NCI-H82 treated with DMSO at 0.1 percent for 48 hours (cell line): Measurements from ENCODE around the gene SETD1A.
"Not testable (repeated sequence)": the region's sequence is repeated elsewhere in the genome, so short reads cannot be mapped to it uniquely, and the experiment has no call there.

Source experiments
- DNase-seq: peaks from one replicate; lab custom pipeline; 2025; ENCODE audit not compliant: unreplicated experiment; lab: John Stamatoyannopoulos, UW

The SETD1A gene

DNA sequence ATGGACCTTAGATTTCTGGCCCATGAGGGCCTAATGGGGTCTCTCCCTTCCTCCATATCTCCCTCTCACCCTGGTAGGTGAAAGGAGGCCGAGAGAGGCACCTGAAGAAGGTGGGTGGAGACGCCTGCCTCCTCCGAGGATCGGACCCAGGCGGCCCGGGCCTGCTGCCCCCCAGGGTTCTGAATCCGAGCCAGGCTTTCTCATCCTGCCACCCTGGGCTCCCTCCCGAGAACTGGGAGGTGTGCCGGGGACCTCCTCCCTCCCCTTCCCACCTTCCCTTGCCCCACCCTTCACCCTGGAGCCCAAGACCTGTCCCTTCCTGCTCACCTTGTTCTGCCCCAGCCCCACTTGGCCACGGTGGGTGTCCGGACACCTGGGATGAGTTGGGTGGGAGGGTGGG lies 29.2 kb upstream of the SETD1A start:
- no peak for DNase-seq

DNA sequence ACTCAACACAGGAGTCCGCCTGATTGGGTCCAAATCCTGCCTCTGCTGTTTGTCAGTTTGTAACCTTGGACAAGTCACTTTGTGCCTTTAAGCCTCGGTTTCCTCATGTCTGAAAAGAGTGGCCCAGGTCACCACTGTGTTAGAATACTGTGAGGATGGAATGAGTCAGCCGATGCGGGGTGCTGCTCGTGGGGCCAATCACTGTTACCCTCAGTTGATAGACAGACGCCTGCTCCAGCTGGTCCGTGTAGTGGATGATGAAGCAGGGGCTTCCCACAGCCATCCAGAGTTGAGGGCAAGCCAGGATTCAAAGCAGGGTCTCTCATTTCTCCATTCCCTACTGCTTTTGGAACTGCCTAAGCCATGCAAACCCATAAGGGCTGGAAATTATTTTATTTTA lies 28.4 kb upstream of the SETD1A start:
- DNase-seq, result no peak

DNA sequence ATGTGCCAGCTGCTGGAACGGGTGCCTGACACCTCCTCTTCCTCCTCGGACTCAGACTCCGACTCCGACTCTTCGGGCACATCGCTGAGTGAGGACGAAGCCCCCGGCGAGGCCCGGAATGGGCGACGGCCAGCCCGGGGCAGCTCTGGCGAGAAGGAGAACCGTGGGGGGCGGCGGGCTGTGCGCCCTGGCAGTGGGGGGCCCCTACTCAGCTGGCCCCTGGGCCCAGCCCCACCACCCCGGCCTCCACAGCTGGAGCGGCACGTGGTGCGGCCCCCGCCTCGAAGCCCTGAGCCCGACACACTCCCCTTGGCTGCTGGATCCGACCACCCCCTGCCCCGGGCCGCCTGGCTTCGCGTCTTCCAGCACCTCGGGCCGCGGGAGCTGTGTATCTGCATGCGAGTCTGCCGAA lies 27.4 kb upstream of the SETD1A start:
- no peak for DNase-seq

DNA sequence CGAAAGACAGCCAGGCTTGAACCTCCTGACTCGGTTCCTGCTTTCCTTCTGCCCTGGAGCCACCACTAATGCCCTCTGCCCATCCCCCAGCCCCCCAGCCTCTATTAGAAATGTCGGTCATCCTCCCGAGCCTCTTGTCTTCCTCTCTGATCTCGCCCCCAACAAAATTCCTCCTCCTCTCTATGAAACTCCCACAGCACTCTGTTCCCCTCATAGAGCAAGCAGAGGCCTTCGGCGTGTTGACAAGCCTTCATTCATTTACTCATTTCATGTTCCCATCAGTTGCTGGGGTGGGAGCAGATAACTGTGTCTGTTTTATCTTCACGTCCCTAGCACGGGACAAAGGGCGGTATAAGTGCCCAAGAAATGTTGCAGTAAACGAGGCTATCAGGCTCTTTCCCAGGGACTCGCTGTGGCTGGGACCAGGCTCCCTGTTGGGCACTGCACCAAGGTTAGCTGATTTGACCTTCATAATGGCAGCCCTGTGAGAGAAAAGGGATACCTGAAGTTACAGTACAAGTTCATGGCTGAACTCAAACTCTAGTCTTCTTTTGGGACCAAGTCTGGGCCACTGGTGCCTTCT lies 26.4 kb upstream of the SETD1A start:
- DNase-seq, result no peak

DNA sequence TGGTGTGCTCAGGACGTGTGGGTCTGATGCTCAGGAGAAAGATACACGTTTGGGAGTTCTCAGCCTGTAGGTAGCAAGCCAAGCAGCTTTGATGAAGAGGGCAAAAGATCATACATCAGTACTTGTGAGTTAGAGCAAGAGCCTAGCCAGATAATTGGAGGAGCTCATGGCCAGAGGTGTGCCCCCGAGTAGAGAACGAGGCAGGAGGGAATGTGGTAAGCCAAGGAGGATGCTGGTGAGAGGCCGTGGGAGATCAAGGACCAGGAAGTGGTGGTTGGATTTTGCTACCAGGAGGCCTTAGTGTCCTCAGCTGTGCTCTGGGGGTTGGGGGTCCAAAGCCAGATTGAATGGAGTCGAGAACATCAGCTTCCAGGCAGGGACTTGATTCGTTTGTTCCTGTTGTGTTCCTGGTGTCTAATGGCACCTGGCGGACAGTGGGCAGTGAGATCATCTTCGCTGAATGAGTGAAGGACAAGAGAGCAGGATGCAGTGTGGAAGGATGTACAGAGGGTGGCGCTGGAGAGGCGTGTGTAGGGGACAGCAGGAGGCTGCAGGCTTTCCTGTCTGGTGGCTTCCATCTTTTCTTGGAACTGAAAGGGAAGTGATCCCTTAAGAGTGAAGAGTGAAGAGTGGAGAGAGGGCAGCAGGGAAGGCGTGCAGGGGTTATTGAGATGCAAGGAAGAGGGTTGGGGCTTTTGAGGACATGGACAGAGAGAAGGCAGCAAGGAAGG lies 22.6 kb upstream of the SETD1A start:
- no peak for DNase-seq

DNA sequence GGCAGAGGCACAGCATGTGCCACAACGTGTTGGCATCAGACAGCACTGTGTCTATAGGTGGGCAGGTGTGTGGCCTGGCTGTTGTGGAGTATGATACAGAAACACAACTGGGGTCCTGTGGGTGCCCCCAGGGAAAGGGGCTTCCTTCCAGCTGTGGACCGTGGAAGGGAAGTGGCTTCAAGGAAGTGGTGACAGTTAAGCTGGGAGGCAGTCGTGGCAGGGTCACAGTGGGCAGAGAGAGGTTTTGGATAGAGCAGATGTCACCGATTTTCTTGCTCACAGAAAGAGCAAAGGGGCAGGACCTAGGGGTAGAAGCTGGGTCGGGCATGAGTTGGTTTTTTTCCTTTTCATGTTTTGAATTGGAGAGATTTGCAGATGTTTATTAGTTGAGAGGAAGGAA lies 19.9 kb upstream of the SETD1A start:
- no peak for DNase-seq

DNA sequence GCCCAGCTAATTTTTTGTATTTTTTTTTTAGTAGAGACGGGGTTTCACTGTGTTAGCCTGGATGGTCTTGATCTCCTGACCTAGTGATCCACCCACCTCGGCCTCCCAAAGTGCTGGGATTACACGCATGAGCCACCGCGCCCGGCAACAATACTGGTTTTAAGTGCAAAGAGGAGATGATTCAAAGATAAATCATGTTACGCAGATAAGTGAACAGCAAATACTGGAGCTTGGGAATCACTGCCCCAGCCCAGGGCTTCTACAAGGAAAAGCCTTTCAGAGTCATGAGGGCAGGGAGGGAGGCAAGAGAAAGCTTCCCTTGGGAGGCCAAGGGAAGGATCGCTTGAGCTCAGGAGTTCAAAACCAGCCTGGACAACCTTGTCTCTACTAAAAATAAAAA lies 18.0 kb upstream of the SETD1A start:
- DNase-seq, result not testable (repeated sequence)

DNA sequence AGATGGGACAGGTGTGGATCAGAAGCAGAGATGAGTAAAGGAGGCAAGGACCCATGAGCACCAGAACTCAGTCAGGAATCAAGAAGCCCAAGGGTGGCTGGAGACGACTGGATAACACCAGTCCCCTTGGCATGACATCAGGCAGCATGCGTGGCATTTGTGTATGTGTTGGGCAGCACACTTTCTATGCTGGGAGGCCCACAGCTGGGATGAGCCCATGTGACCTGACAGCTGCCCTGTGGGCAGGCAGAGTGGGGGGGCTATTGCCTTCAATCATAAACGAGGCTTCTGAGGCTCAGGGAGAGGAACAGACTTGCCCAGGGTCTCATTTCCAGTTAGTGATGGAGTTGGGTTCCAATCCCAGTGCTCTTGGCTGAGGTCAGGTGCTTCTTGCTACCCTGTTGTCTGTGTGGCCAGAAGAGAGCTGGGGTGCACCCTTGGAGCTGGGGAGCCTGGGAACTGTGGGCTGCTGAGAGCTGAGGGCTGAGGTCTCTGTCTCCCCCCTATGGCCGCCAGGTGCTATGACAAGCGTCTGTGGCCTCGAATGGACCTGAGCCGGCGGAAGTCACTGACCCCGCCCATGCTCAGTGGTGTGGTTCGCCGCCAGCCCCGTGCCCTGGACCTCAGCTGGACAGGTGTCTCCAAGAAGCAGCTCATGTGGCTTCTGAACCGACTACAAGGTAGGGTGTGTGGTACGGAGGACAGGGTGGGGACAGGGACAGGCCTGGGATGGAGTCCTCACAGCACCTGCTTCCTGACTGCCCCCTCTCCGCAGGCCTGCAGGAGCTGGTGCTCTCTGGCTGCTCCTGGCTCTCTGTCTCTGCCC lies 15.7 kb upstream of the SETD1A start:
- DNase-seq, result peak; percentile 27

DNA sequence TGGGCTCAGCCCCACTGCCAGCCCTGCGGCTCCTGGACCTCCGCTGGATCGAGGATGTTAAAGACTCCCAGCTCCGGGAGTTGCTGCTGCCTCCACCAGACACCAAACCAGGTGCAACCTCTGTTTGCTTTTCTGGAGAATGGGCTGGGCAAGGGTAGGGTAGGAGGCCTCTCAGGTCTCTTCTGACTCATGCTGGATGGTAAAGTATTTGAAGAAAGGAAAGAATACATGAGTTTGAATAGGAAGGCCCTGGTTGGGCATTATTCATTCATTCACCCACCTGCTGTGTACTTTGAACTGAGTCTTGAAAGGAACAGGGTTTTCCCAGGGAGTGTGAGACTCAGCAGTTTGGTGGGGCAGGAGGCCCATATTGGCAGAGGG lies 15.1 kb upstream of the SETD1A start:
- no peak for DNase-seq

DNA sequence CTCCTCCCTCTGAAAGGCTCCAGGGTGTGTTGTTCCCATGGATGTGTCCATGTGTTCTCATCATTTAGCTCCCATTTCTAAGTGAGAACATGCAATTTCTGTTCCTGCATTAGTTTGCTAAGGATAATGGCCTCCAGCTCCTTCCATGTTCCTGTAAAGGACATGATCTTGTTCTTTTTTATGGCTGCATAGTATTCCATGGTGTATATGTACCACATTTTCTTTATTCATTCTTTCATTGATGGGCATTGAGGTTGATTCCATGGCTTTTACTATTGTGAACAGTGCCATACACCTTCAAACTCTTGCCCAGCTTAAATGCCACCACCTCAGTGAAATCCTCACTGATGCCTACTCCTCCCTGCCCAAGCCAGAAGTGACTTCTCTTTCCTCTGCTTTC lies 13.2 kb upstream of the SETD1A start:
- DNase-seq, result no peak

DNA sequence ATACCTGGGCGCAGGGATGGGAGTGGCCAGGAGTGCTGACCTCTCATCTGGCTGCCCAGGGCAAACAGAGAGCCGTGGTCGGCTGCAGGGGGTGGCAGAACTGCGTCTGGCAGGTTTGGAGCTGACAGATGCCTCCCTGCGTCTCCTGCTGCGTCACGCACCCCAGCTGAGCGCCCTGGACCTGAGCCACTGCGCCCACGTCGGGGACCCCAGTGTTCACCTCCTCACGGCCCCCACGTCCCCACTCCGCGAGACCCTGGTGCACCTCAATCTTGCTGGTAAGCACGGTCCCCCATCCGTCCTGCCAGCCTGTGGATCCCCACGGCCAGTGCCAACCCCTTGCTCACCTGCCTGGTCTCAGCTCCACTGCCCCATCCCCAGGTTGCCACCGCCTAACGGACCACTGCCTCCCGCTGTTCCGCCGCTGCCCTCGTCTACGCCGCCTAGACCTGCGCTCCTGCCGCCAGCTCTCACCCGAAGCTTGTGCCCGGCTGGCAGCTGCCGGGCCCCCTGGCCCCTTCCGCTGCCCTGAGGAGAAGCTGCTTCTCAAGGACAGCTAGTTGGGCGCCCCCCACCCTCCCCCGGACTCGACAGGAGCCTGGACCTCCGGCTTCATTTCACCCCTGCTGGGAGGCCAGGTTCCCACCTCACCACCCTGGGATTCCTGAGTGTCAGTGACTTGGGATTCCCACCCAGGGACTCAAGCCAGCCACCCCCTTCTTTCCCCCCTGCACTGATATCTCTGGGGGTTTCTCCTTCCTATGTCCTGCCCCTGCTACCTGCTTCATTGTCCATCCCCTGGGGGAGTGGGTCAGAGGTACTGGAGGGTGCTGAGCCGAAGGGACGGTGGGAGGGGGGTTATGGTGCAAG lies 10.6 kb upstream of the SETD1A start:
- DNase-seq, result no peak

DNA sequence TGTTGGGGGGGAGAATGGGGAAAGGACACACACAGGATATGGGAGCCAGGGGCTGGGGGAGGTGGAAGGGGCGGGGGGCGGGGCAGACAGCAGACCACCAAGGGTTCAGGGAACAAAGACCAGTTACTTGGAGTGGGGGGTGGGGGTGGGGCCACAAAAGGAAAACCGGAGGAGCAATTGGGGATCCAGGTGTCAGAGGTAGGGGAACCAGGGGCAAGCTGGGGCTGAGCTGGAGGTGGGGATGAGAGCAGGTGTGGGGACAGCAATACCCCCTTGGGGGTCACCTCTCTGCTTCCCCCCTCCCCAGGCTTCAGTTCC lies 10.1 kb upstream of the SETD1A start:
- no peak for DNase-seq

DNA sequence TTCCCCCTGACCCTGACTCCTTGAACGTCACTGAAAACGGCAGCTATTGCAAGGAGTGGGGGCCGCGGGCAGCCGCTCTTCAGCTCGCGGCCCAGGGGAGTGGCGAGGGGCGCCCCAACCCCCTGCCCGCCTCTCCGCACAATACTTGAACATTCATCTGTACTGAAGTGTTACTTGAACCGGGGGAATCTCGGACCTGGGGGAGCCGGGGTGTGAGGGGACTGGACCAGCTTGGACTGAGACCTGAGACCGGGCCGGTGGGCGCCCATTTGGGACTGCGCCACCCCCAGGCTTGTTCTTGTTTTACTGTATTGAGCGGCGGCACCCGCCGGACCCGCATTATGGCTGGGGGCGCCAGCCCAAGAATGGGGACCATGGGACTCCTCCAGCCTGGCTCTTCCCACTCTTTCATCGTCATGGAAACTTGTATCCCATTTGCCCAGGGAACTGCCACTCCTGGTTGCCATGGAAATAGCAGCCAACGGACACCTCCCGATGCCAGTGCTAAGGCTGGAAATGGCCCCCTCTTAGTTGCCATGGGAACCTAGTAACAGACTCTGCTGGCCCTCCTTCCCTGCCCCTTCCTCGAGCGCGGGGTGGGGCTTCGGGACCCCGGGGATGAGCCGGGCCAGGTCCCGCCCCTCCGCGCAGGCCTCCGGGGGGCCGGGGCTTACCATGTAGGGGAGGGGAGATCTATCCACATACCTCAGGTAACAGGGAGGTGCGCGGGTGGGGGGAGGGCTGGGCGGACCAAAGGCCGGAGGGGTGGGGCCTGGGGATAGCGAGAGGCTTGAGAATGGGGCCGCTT lies 9.5 kb upstream of the SETD1A start:
- DNase-seq, result peak; percentile 31

DNA sequence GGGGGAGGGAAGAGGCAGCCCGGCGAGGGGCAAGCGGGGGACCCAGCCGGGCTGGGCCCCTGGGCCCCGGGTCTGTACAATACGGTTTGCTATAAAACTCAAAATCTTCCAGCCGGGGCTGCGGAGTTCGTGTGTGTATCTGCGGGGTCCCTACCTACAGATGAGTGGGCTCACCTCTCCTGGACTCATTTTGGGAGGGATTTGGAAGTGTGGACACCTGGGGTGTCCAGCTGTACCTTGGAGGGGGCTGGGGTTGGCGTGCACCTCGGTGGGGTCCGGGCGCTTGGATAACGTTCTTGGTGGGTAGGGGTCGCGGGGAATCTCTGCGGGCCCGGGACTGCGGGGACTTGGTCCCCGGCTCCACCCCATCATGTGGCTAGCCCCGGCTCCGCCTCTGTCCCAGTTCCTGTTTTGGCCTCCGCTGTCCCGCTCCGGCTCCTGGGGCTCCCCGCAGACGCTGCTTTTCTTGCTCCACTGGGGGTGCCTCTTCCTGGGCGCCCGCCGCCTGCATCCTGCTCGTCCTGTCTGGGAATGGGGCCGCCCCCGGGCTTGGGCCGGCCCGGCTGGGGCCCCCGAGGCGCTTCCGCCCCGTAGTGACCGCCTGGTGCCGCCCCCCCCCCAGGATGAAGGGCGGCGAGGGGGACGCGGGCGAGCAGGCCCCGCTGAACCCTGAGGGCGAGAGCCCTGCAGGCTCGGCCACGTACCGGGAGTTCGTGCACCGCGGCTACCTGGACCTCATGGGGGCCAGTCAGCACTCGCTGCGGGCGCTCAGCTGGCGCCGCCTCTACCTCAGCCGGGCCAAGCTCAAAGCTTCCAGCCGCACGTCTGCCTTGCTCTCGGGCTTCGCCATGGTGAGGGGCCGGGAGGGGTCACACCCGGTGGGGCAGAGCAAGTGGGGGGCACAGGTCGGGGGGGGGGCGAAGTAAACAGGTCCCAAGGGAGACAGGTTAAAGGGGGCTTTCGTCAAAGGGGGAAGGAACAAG lies 8.6 kb upstream of the SETD1A start, which contains the start of gene ORAI3:
TSS of gene ORAI3 (plus strand) at position 402 of the 983 bp plus-strand sequence. CDS start at position 624, 222 bp downstream.
- DNase-seq, result no peak

DNA sequence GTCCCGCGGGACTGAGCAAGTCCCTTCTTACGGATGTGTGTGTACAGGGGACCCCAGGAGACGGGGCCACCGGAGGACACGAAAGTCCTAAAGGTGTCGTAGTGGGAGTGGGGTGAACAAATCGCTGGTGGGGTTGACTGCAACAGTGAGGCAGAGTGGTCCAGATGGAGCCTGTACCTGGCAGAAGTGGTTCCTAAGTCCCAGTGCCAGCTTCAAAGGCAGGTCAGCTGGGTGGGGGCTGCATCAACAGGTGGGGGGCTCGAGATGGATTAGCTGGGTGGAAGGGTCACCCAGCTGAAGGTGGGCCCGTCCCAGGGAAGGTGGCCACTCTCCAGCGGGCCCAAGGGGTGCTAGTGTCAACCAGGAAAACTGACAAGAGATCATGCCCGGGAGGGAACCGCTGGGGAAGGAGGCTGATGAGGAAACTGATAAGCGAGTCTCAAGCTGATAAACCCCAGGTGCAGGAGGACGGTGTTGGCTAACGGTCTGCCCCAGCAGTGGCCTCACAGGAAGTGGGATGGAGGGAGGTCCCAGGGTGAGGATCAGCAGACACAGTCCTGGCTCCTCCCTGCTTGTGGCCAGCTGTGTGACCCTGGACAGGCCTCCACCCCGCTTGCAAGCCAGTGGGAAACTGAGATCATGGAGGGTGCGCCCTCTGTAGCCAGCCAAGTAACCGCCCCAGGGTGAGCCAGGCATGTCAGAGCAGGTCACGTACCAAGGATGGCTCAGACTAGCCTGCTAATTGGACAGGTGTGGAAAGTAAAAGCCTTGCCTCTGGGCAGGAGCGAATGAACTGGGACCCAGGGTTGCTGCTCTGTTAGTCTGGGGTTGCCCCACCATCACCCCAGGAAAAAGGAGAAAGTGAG lies 7.7 kb upstream of the SETD1A start:
- DNase-seq, result no peak

DNA sequence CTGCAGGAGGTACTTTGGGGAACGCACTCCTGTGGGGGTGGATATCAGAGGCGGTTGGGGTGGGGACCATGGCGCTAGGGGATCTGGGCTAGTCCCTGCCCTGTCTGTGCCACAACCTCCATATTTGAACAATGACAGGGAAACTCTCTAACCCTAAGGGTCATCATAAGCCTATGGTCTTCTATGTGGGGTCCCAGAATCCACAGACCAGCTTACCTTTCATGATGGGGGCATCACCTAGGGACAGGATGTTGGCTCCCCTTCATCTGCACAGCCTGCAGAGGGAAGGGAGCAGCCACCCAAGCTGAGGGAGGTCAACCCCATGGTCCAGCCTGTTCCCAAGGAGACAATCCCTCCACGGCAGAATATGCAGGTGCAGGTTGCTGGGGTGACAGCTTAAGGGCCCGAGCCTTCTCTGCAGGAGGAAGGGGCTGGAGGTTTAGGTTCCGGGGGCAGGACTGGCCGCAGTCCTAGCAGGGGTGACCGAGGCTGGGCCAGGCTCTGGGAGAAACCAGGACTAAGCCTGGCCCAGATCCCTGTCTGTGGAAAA lies 7.0 kb upstream of the SETD1A start:
- no peak for DNase-seq

DNA sequence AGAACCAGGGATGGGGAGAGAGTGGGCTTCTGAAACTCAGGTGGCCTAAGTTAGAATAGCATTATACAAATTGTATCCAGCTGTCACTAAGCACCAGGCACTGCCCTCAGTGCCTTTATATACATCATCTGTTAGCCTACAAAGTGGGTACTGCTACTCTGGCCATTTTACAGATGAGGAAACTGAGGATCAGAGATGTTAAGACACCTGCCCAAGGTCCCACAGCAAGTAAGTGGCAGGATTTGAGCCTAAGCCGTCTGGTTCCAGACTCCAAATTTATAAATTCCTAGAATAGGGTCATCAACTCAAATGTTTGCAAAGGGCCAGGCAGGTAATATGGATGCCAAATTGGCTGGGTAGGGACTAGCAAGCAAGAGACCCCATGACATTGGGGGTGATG lies 6.4 kb upstream of the SETD1A start:
- DNase-seq, result no peak

DNA sequence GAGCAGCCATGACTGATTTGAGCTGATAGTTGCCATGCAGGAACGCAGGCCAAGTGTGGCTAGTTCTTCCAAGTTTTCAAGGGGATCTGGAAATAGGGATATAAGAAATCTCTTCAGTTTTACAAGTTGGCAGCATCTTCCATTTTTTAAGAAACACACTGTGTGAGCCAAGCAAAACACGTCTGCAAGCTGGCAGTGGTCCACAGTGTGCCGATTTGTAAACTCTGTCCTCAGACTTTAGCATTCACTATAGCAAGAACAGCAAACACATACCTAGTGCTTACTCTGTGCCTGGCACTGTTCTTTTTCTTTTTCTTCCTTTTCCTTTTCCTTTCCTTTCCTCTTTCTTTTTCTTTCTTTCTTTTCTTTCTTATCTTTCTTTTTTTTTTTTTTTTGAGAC lies 5.8 kb upstream of the SETD1A start:
- no peak for DNase-seq
